ENCODE results near the gene MYBPC3.
"Not testable (repeated sequence)": the region's sequence is repeated elsewhere in the genome, so short reads cannot be mapped to it uniquely, and the experiment has no call there.

The MYBPC3 gene

DNA sequence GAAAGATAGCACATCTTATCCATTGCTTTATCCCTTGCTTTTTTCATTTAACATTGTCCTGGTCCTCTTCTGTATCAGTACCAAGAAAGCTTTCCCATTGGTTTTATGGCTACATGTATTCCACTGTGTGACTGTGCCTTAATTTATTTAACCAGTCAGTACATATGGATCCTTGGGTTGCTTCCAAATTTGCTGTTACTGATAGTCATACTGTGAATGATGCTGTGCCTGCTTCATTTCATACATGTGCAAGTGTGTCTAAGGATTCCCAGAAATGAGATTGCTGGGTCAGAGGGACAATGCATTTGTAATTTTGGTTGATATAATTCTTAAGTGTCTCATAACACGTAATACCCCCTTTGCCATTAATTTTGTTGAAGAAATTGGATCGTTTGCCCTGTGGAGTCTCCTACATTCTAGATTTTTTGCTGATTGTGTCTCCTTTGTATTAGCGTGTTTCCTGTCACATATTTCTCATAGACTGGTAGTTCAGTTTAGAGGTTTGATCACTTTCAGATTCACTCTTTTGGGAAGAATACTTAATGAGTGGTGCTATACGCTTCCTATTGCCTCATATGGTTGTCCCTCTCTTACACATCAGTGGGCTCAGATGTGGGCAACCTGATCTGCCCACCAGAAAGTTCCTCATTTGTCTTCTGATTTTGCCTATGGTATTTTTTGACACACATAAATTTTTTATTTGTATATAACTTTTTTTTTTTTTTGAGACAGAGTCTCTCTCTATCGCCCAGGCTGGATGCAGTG is 35.3 kb downstream of the MYBPC3 start:
- no peak overlapping the region for H3K4me3 ChIP-seq
- TF ChIP-seq EZH2 (IDR thresholded peaks at IDR 0.05) = no peak
- no peaks in the 10 kb centered on the region for H3K9me3 ChIP-seq (ENCODE audit: low read depth, low read length)
- peaks cover 36% of the 10 kb centered on the region; the same call in 1 of the 2 replicates for H3K36me3 ChIP-seq (ENCODE audit: insufficient read depth, low read length)
- H3K27ac ChIP-seq = peak overlapping the region; percentile 65
- DNase-seq (ENCODE audit: low read depth, low spot score) = peak; percentile 62
- H3K9ac ChIP-seq (ENCODE audit: insufficient read length) = no peak overlapping the region

GRCh38 chr11:47316501-47316900 is 36.0 kb downstream of the MYBPC3 start:
- H3K9me3 ChIP-seq (ENCODE audit: low read depth, low read length); DNase-seq (ENCODE audit: low read depth, low spot score); H3K4me3 ChIP-seq; H3K9ac ChIP-seq (ENCODE audit: insufficient read length); H3K27ac ChIP-seq: not testable (repeated sequence)
- H3K36me3 ChIP-seq (ENCODE audit: insufficient read depth, low read length) = peaks cover 36% of the 10 kb centered on the region; the same call in 1 of the 2 replicates

- Histone ChIP-seq H3K9ac (ENCODE audit: insufficient read length) (no peak overlapping the region), H3K4me3 (no peak overlapping the region), H3K36me3 (ENCODE audit: insufficient read depth, low read length) (peaks cover 44% of the 10 kb centered on the region; the same call in 1 of the 2 replicates), H3K9me3 (ENCODE audit: low read depth, low read length) (no peaks in the 10 kb centered on the region), H3K27ac (no peak overlapping the region)
- TF ChIP-seq POLR2AphosphoS5 (IDR thresholded peaks at IDR 0.05; ENCODE audit: borderline replicate concordance, low read depth, low read length) = no peak
- no peak for TF ChIP-seq FOXP2 (optimal IDR thresholded peaks at IDR 0.05; ENCODE audit: control extremely low read depth, extremely low read length, insufficient read depth)
- no peak for TF ChIP-seq EZH2 (IDR thresholded peaks at IDR 0.05)
- DNase-seq (ENCODE audit: low read depth, low spot score) = no peak
These were observed 37.5 kb downstream of the MYBPC3 start for GRCh38 chr11:47314992-47315391.

DNA sequence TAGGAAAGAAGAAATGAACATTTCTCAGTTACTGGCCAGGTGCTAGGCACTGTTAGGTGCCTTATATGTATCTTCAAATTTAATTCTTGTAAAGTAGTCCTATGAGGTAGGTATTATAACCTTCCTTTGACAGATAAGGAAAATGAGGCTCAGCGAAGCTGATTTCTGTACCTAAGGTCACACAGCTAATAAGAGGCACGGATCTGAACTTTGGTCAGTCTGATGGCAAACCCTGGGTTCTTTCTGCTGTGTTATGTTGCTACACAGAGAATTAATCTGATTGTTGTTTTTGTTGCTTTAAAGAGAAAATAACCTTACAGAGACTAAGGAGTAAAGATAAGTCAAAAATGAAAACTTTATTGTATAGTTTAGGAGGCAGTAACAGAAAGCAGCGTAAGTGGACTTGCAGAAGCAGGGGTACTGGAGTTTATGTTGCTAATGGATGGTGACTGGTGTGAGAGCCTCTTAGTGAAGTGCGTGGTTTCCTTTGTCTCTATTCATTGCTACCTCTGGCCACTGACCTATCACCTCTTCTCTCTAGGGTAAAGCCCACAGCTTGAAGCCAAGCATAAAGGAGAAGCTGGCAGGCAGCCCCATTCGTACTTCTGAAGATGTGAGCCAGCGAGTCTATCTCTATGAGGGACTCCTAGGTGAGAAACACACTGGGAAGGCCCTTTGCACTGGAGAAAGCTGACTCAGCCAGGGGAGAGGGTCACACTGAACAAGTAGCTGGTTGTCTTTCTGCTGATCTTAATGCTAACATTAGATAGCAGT is 44.3 kb downstream of the MYBPC3 start:
- H3K4me3 ChIP-seq = no peak overlapping the region
- no peak overlapping the region for H3K9ac ChIP-seq (ENCODE audit: insufficient read length)
- peaks cover 71% of the 10 kb centered on the region for H3K36me3 ChIP-seq (ENCODE audit: insufficient read depth, low read length)
- H3K27ac ChIP-seq = no peak overlapping the region
- DNase-seq (ENCODE audit: low read depth, low spot score) = no peak
- no peak for TF ChIP-seq EZH2 (IDR thresholded peaks at IDR 0.05)
- no peak for TF ChIP-seq POLR2AphosphoS5 (IDR thresholded peaks at IDR 0.05; ENCODE audit: borderline replicate concordance, low read depth, low read length)
- TF ChIP-seq FOXP2 (optimal IDR thresholded peaks at IDR 0.05; ENCODE audit: control extremely low read depth, extremely low read length, insufficient read depth) = no peak
- no peaks in the 10 kb centered on the region for H3K9me3 ChIP-seq (ENCODE audit: low read depth, low read length)

DNA sequence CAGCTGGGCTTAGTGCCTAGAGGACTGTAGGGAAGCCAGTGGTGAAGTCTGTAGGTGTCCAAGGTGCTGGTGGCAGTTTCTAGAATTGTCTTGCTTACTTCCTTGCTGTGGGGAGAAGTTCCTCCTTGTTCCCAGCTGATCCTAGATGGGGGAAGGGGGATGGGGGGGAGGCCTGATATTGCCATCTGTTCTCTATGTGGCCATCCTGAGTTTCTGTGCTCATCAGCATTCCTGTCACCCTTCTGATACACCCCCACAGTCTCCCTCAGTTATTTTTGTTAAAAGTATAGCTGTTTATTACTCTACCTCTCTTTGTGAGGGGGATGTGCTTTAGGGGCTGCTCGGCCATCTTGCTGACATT is 46.0 kb downstream of the MYBPC3 start:
- Histone ChIP-seq H3K4me3 (no peak overlapping the region), H3K9ac (ENCODE audit: insufficient read length) (no peak overlapping the region), H3K36me3 (ENCODE audit: insufficient read depth, low read length) (peaks cover 78% of the 10 kb centered on the region), H3K27ac (no peak overlapping the region), H3K9me3 (ENCODE audit: low read depth, low read length) (no peaks in the 10 kb centered on the region)
- TF ChIP-seq POLR2AphosphoS5 (IDR thresholded peaks at IDR 0.05; ENCODE audit: borderline replicate concordance, low read depth, low read length) (no peak), FOXP2 (optimal IDR thresholded peaks at IDR 0.05; ENCODE audit: control extremely low read depth, extremely low read length, insufficient read depth) (no peak), EZH2 (IDR thresholded peaks at IDR 0.05) (no peak)
- no peak for DNase-seq (ENCODE audit: low read depth, low spot score)

DNA sequence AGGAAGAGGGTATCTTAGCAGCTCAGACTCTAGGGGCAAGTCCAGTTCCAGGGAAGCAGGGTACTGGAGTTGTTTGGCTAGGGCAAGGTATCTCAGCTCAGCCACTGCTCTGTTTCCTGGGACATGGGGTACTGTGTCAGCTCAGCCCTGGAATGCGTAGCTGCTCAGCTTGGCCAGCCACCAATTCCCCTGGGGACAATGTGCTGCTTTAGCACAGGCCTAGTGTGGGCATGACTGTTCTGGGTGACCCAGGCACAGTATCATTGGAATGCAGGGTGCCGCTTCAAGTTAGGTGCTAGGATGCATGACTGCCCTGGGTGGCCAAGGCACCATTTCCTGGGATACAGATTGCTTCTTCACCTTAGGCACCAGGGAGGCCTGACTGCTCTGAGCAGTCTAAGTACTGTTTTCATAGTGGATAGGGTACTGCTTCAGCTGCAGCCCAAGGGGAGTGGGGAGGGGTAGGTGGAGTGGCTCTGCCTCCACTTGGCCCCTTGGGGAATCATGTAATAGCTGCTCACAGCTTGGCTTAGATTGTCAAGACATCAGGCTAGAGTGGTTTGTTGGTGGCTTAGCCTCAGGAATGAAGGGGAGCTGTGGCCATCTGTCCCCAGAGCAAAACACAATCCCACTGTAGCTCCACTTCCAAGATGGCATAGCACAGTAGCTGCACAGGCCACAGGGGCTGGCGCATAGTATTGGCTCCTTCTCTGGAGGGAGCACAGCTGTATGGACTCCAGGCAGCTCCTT is 46.6 kb downstream of the MYBPC3 start:
- no peak overlapping the region for H3K4me3 ChIP-seq
- no peaks in the 10 kb centered on the region for H3K9me3 ChIP-seq (ENCODE audit: low read depth, low read length)
- TF ChIP-seq POLR2AphosphoS5 (IDR thresholded peaks at IDR 0.05; ENCODE audit: borderline replicate concordance, low read depth, low read length) = no peak
- TF ChIP-seq FOXP2 (optimal IDR thresholded peaks at IDR 0.05; ENCODE audit: control extremely low read depth, extremely low read length, insufficient read depth) = no peak
- TF ChIP-seq EZH2 (IDR thresholded peaks at IDR 0.05) = no peak
- H3K9ac ChIP-seq (ENCODE audit: insufficient read length) = no peak overlapping the region
- DNase-seq (ENCODE audit: low read depth, low spot score) = no peak
- H3K36me3 ChIP-seq (ENCODE audit: insufficient read depth, low read length) = peaks cover 78% of the 10 kb centered on the region
- no peak overlapping the region for H3K27ac ChIP-seq

DNA sequence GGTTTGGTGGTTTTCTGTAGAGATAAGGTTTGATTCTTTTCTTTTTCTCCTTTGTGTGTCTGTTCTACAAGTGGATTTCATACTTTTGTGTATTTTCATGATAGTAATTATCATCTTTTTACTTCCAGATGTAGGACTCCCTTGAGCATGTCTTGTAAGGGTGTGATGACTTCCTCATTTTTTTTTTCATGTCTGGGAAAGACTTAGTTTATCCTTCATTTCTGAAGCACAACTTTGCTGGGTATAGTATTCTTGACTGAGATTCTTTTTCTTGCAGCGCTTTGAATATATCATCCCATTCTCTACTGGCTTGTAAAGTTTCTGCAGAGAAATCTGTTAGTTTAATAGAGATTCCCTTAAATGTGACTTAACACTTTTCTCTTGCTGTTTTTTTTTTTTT is 49.6 kb downstream of the MYBPC3 start:
- no peak for DNase-seq (ENCODE audit: low read depth, low spot score)
- Histone ChIP-seq H3K9me3 (ENCODE audit: low read depth, low read length) (no peaks in the 10 kb centered on the region), H3K27ac (no peak overlapping the region), H3K36me3 (ENCODE audit: insufficient read depth, low read length) (peaks cover 80% of the 10 kb centered on the region), H3K4me3 (no peak overlapping the region), H3K9ac (ENCODE audit: insufficient read length) (no peak overlapping the region)
- TF ChIP-seq EZH2 (IDR thresholded peaks at IDR 0.05) (no peak), FOXP2 (optimal IDR thresholded peaks at IDR 0.05; ENCODE audit: control extremely low read depth, extremely low read length, insufficient read depth) (no peak), POLR2AphosphoS5 (IDR thresholded peaks at IDR 0.05; ENCODE audit: borderline replicate concordance, low read depth, low read length) (no peak)

DNA sequence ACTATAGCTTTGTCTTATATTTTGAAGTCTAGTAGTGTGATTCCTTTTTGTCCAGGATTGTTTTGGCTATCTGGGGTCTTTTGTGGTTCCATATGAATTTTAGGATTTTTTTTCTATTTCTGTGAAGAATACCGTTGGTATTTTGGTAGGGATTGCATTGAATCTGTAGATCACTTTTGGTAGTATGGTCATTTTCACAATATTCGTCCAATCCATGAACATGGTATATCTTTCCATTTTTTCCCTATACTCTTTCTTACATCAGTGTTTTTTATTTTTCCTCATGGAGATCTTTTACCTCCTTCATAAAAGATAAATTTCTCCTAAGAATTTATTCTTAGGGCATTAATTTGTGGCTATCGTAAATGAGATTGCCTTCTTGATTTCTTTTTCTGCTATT is 53.4 kb downstream of the MYBPC3 start:
- no peak for TF ChIP-seq EZH2 (IDR thresholded peaks at IDR 0.05)
- no peak for TF ChIP-seq FOXP2 (optimal IDR thresholded peaks at IDR 0.05; ENCODE audit: control extremely low read depth, extremely low read length, insufficient read depth)
- TF ChIP-seq POLR2AphosphoS5 (IDR thresholded peaks at IDR 0.05; ENCODE audit: borderline replicate concordance, low read depth, low read length) = no peak
- no peaks in the 10 kb centered on the region for H3K9me3 ChIP-seq (ENCODE audit: low read depth, low read length)
- H3K36me3 ChIP-seq (ENCODE audit: insufficient read depth, low read length) = peaks cover 84% of the 10 kb centered on the region

More for the DNA sequence above, 53.4 kb downstream of the MYBPC3 start:
- no peak overlapping the region for H3K9ac ChIP-seq (ENCODE audit: insufficient read length)
- H3K27ac ChIP-seq = no peak overlapping the region
- H3K4me3 ChIP-seq = no peak overlapping the region
- DNase-seq (ENCODE audit: low read depth, low spot score) = no peak
